GM12891 (cell line): ENCODE data around the gene DNM3.
A peak's percentile ranks its signal among the peaks of the same experiment; 100 is the strongest.

ENCODE experiments used
- POLR2A ChIP-seq: IDR thresholded peaks from 2 replicates; pipeline ENCODE4 v1.6.1; 2011; ENCODE audit warnings: low read depth, low read length, control low read depth
- POLR2AphosphoS5 ChIP-seq: IDR thresholded peaks from 2 replicates; pipeline ENCODE4 v1.6.1; 2011; ENCODE audit warnings: low read depth, low read length, control low read depth
- SPI1 ChIP-seq: IDR thresholded peaks from 2 replicates; pipeline ENCODE4 v1.6.1; 2011; ENCODE audit warnings: low read depth, low read length, control low read depth
- TAF1 ChIP-seq: IDR thresholded peaks from 2 replicates; pipeline ENCODE4 v1.6.1; 2011; ENCODE audit warnings: low read depth, low read length, control low read depth

- TF ChIP-seq POLR2AphosphoS5 (no peak), POLR2A (no peak), TAF1 (no peak), SPI1 (peak; percentile 30)
These were observed 497.0 kb downstream of the DNM3 start for GRCh38 chr1:172338295-172338735.
